ENCODE results near the gene LCA5.

DNA sequence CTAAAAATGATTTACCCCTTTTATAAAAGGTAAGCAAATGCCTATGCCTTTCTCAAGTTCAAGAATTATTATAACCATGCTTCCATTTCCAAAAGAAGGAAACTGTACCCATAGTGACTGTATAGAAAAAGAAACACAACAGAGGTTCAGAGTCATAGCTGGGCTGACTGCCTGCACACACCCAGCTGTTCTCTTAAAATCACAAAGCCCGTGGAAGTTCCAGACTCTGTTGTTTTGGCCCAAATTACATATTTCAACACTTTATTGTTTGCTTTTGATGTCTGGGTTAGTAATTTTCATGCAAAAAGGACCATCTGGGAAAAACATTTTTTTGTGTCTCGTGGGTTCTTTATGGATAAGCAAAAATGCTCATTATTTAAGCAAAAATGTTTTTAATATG, 99.2 kb downstream of the LCA5 start:
- TF ChIP-seq, protein P1, sequence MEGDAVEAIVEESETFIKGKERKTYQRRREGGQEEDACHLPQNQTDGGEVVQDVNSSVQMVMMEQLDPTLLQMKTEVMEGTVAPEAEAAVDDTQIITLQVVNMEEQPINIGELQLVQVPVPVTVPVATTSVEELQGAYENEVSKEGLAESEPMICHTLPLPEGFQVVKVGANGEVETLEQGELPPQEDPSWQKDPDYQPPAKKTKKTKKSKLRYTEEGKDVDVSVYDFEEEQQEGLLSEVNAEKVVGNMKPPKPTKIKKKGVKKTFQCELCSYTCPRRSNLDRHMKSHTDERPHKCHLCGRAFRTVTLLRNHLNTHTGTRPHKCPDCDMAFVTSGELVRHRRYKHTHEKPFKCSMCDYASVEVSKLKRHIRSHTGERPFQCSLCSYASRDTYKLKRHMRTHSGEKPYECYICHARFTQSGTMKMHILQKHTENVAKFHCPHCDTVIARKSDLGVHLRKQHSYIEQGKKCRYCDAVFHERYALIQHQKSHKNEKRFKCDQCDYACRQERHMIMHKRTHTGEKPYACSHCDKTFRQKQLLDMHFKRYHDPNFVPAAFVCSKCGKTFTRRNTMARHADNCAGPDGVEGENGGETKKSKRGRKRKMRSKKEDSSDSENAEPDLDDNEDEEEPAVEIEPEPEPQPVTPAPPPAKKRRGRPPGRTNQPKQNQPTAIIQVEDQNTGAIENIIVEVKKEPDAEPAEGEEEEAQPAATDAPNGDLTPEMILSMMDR (IDR thresholded peaks at IDR 0.05), result no peak
- TF ChIP-seq POLR2A (IDR thresholded peaks at IDR 0.05), result no peak
